ENCODE measurements around the gene EMP1. TPM values are rescaled to one million over a fixed set of nuclear protein-coding genes. Genes with fewer than 3 reads are reported as not detected.

EMP1 gene
- total RNA-seq, 1 experiment from 2014 or later: 0.63 TPM

GRCh38 chr12:13162904-13163303 lies 33.6 kb upstream of the EMP1 start:
- Histone ChIP-seq H3K23ac (ENCODE audit: insufficient read length, low read depth, low read length) (no peak overlapping the region), H3K9ac (ENCODE audit: extremely low read depth, insufficient read length, low read length) (no peak overlapping the region), H2BK120ac (ENCODE audit: low read depth, low read length, poor library complexity, severe bottlenecking) (no peak overlapping the region), H3K56ac (ENCODE audit: insufficient read length, low read depth, low read length) (no peak overlapping the region), H2AFZ (ENCODE audit: low read length) (no peak overlapping the region), H3K79me1 (ENCODE audit: insufficient read depth, low read depth, low read length, poor library complexity, severe bottlenecking) (no peaks in the 10 kb centered on the region), H3K27ac (ENCODE audit: insufficient read length, low read depth, low read length) (no peak overlapping the region), H3K18ac (ENCODE audit: insufficient read length, low read depth, low read length) (no peak overlapping the region), H2BK5ac (ENCODE audit: insufficient read length, low read length) (no peak overlapping the region), H2BK12ac (ENCODE audit: insufficient read length, low read depth, low read length) (no peak overlapping the region), H2AK5ac (ENCODE audit: insufficient read length, low read length) (no peak overlapping the region), H3T11ph (ENCODE audit: low read length) (no peak overlapping the region), H4K20me1 (ENCODE audit: control insufficient read depth, insufficient read depth, insufficient read length) (no peaks in the 10 kb centered on the region), H2BK20ac (ENCODE audit: low read depth, low read length, poor library complexity, severe bottlenecking) (no peak overlapping the region), H3K14ac (ENCODE audit: insufficient read depth, low read length) (no peak overlapping the region), H3K79me2 (ENCODE audit: insufficient read depth, low read length) (no peaks in the 10 kb centered on the region), H3K9me3 (ENCODE audit: control insufficient read depth, low read depth, low read length) (no peaks in the 10 kb centered on the region), H3K4me1 (ENCODE audit: insufficient read depth, low read length) (no peaks in the 10 kb centered on the region), H4K5ac (ENCODE audit: insufficient read length, low read depth, low read length) (no peak overlapping the region), H3K27me3 (ENCODE audit: insufficient read depth, low read length) (no peaks in the 10 kb centered on the region; the same call in none of the 2 replicates), H4K8ac (replicated peaks; ENCODE audit: insufficient read length, low read depth, low read length) (no peak overlapping the region), H3K4me2 (ENCODE audit: insufficient read depth, insufficient read length, low read length) (no peak overlapping the region), H2BK15ac (ENCODE audit: low read depth, low read length) (no peak overlapping the region), H3K4ac (ENCODE audit: low read depth, low read length) (no peak overlapping the region), H3K23me2 (ENCODE audit: insufficient read length, low read depth, low read length, poor library complexity, severe bottlenecking) (no peaks in the 10 kb centered on the region), H4K91ac (ENCODE audit: insufficient read length, low read depth, low read length) (no peak overlapping the region)
- Mint-ChIP-seq H3K27me3 (ENCODE audit: low read depth) (no peaks in the 10 kb centered on the region; the same call in 1 of the 2 replicates), H3K9me3 (no peaks in the 10 kb centered on the region), H3K27ac (no peak overlapping the region), H3K36me3 (ENCODE audit: insufficient read depth in 1 of 3, low read depth in 3 of 3) (no peaks in the 10 kb centered on the region), H3K4me1 (0 out of 4 replicates have a peak, but pooled peaks cover 0 to 3% of the 10 kb centered on the region in 2 experiments), H3K4me3 (no peak overlapping the region)
- TF ChIP-seq, protein P1, sequence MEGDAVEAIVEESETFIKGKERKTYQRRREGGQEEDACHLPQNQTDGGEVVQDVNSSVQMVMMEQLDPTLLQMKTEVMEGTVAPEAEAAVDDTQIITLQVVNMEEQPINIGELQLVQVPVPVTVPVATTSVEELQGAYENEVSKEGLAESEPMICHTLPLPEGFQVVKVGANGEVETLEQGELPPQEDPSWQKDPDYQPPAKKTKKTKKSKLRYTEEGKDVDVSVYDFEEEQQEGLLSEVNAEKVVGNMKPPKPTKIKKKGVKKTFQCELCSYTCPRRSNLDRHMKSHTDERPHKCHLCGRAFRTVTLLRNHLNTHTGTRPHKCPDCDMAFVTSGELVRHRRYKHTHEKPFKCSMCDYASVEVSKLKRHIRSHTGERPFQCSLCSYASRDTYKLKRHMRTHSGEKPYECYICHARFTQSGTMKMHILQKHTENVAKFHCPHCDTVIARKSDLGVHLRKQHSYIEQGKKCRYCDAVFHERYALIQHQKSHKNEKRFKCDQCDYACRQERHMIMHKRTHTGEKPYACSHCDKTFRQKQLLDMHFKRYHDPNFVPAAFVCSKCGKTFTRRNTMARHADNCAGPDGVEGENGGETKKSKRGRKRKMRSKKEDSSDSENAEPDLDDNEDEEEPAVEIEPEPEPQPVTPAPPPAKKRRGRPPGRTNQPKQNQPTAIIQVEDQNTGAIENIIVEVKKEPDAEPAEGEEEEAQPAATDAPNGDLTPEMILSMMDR (conservative IDR thresholded peaks at IDR 0.05): no peak
- WGBS (ENCODE audit: extremely low coverage, insufficient read length, low lambda C conversion rate): no CpG with 5 or more reads among the region's 4 CpGs
- DNase-seq: no peak

Measured in H9 (cell line).